K562 (cell line): ENCODE data around the gene OR2C1. TPM values are rescaled to one million over a fixed set of nuclear protein-coding genes. Genes with fewer than 3 reads are reported as not detected.

Experiments
- ARNT ChIP-seq, 2 experiments: fragments of 450-650 bp; IDR thresholded peaks; 2 replicates each; pipeline ENCODE4 v1.6.1; 2016; ENCODE audit warnings: mild to moderate bottlenecking in 1 of 2
- ATF3 ChIP-seq, 2 experiments: fragments of 450-650 bp in 1 of 2; sonication (generic) in 1 of 2; formaldehyde crosslinking in 1 of 2; IDR thresholded peaks in 1 of 2; conservative IDR thresholded peaks in 1 of 2; 2 replicates each; pipeline versions ENCODE4 v1.6.1 to v1.8.1; 2016 to 2023; ENCODE audit warnings: mild to moderate bottlenecking in 2 of 2, moderate library complexity in 2 of 2, inconsistent platforms in 1 of 2, missing genetic modification reagents in 1 of 2
- CBX5 ChIP-seq: IDR thresholded peaks from 2 replicates; pipeline ENCODE4 v1.6.1; 2014; ENCODE audit warnings: low read depth, borderline replicate concordance
- DPF2 ChIP-seq: fragments of 450-650 bp; IDR thresholded peaks from 2 replicates; pipeline ENCODE4 v1.6.1; 2016
- MTA1 ChIP-seq: fragments of 450-650 bp; IDR thresholded peaks from 2 replicates; pipeline ENCODE4 v1.6.1; 2017; ENCODE audit warnings: borderline replicate concordance
- NFRKB ChIP-seq: fragments of 450-650 bp; IDR thresholded peaks from 2 replicates; pipeline ENCODE4 v1.6.1; 2016; ENCODE audit warnings: low read depth
- NR1H2 ChIP-seq: sonication (generic); formaldehyde crosslinking; IDR thresholded peaks from 2 replicates; pipeline ENCODE4 v1.4.0; 2020; ENCODE audit warnings: mild to moderate bottlenecking, missing genetic modification reagents
- STAT5A ChIP-seq: IDR thresholded peaks from 2 replicates; pipeline ENCODE4 v1.6.1; 2012; ENCODE audit warnings: low read length, inconsistent platforms, borderline replicate concordance
- TBL1XR1 ChIP-seq, 2 experiments: IDR thresholded peaks; 2 replicates each; pipeline ENCODE4 v1.6.1; 2012; ENCODE audit warnings: improper control_type of control experiment in 2 of 2, low read length in 2 of 2, mild to moderate bottlenecking in 1 of 2
- TCF7 ChIP-seq: sonication (generic); IDR thresholded peaks from 2 replicates; pipeline ENCODE4 v1.6.1; 2016; ENCODE audit warnings: antibody characterized with exemption, borderline replicate concordance
- TEAD4 ChIP-seq, 2 experiments: sonication (generic) in 1 of 2; formaldehyde crosslinking in 1 of 2; IDR thresholded peaks; 2 replicates each; pipeline versions ENCODE4 v1.6.1 to v1.8.0; 2012 to 2022; ENCODE audit warnings: borderline replicate concordance in 1 of 2, inconsistent platforms in 1 of 2, low read length in 1 of 2, mild to moderate bottlenecking in 1 of 2, missing genetic modification reagents in 1 of 2
- ZNF740 ChIP-seq, 3 experiments: fragments of 200-800 bp in 1 of 3; sonication (Bioruptor generic) in 1 of 3; sonication (generic) in 1 of 3; formaldehyde crosslinking in 1 of 3; IDR thresholded peaks; 2 replicates each; pipeline versions ENCODE4 v1.6.1 to v1.8.0; 2016 to 2022; ENCODE audit warnings: mild to moderate bottlenecking in 2 of 3, missing compliant biosample characterization in 2 of 3, missing genetic modification characterization in 2 of 3, missing genetic modification reagents in 1 of 3
- ZNF75A ChIP-seq: fragments of 450-650 bp; formaldehyde crosslinking; IDR thresholded peaks from 2 replicates; pipeline ENCODE4 v1.4.0; 2020; ENCODE audit warnings: mild to moderate bottlenecking
- polyA plus RNA-seq, 8 experiments: library from polyadenylated mRNA; depleted of rRNA in 4 of 8; stranded (reverse) in 5 of 8; unstranded in 3 of 8; fragments of >200 nt; fragmentation: Nextera tagmentation in 2 of 8; fragmentation: Illumina TruSeq in 1 of 8; extraction: Ambion mirVana in 2 of 8; extraction: Trizol in 1 of 8; gene quantifications; 2 replicates each; pipeline versions ENCODE4 v1.2.1 to v1.2.3, GENCODE V29; 2011 to 2014; ENCODE audit warnings: inconsistent platforms in 1 of 8, missing spikeins in 1 of 8
- total RNA-seq, 7 experiments: library from RNA; depleted of rRNA in 6 of 7; stranded (reverse); fragments of >200 nt in 6 of 7; fragmentation: Illumina TruSeq in 2 of 7; extraction: Trizol in 2 of 7; gene quantifications; 2 replicates each; pipeline versions ENCODE4 v1.2.1 to v1.2.3, GENCODE V29; 2011 to 2021; ENCODE audit warnings: low replicate concordance in 1 of 7
- TF ChIP-seq, protein P1 (sequence below), 2 experiments: fragments of 450-650 bp in 1 of 2; sonication (generic) in 1 of 2; formaldehyde crosslinking in 1 of 2; IDR thresholded peaks; 2 replicates each; pipeline versions ENCODE4 v1.7.1 to v1.9.0; 2016 to 2022; ENCODE audit warnings: inconsistent platforms in 1 of 2, mild to moderate bottlenecking in 1 of 2, missing genetic modification reagents in 1 of 2

The OR2C1 gene
- total and polyA plus RNA-seq, 9 of the 15 experiments (the other 6 are each of a cell fraction or from before 2014, with no cell fraction given), result not detected

DNA sequence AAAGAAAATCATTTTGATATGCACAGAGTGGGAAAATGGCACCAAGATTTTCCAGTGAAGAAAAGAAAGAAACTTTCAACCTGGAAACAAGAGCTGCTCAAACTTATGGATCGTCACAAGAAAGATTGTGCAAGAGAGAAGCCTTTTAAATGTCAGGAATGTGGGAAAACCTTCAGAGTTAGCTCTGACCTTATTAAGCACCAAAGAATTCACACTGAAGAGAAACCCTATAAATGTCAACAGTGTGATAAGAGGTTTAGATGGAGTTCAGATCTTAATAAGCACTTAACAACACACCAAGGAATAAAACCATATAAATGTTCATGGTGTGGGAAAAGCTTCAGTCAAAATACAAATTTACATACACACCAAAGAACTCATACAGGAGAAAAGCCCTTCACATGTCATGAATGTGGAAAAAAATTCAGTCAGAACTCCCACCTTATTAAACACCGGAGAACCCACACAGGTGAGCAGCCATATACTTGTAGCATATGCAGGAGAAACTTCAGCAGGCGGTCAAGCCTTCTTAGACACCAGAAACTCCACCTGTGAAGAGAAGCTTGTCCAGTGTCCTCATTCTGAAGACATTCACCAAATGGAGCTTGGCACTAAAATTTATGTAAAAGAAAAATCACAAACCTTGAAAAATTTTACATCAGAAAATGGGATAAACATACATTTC, 38.2 kb upstream of the OR2C1 start (continued):
- TF ChIP-seq, protein P1, sequence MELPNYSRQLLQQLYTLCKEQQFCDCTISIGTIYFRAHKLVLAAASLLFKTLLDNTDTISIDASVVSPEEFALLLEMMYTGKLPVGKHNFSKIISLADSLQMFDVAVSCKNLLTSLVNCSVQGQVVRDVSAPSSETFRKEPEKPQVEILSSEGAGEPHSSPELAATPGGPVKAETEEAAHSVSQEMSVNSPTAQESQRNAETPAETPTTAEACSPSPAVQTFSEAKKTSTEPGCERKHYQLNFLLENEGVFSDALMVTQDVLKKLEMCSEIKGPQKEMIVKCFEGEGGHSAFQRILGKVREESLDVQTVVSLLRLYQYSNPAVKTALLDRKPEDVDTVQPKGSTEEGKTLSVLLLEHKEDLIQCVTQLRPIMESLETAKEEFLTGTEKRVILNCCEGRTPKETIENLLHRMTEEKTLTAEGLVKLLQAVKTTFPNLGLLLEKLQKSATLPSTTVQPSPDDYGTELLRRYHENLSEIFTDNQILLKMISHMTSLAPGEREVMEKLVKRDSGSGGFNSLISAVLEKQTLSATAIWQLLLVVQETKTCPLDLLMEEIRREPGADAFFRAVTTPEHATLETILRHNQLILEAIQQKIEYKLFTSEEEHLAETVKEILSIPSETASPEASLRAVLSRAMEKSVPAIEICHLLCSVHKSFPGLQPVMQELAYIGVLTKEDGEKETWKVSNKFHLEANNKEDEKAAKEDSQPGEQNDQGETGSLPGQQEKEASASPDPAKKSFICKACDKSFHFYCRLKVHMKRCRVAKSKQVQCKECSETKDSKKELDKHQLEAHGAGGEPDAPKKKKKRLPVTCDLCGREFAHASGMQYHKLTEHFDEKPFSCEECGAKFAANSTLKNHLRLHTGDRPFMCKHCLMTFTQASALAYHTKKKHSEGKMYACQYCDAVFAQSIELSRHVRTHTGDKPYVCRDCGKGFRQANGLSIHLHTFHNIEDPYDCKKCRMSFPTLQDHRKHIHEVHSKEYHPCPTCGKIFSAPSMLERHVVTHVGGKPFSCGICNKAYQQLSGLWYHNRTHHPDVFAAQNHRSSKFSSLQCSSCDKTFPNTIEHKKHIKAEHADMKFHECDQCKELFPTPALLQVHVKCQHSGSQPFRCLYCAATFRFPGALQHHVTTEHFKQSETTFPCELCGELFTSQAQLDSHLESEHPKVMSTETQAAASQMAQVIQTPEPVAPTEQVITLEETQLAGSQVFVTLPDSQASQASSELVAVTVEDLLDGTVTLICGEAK (IDR thresholded peaks at IDR 0.05), result peak; percentile 76
- TF ChIP-seq, protein P1 (CRISPR knock-in tag; IDR thresholded peaks at IDR 0.05), result no peak
- no peak for TF ChIP-seq TBL1XR1 (IDR thresholded peaks at IDR 0.05; ENCODE audit: low read length in 2 of 2)
- no peak for TF ChIP-seq ZNF740 (CRISPR knock-in tag; IDR thresholded peaks at IDR 0.05)
- TF ChIP-seq ZNF740 (tag; IDR thresholded peaks at IDR 0.05), result 0 out of 4 replicates have a peak, but pooled peaks of 1 of the 2 experiments have one; percentile 40
- TF ChIP-seq ARNT (IDR thresholded peaks at IDR 0.05), result peak in 1 of 2 experiments; percentile 85; a peak in 2 of 4 replicates
- TF ChIP-seq ATF3 (IDR thresholded peaks at IDR 0.05), result no peak
- TF ChIP-seq ATF3 (CRISPR knock-in tag; conservative IDR thresholded peaks at IDR 0.05), result no peak
- no peak for TF ChIP-seq DPF2
- no peak for TF ChIP-seq NR1H2 (CRISPR knock-in tag)
- no peak for TF ChIP-seq TCF7
- no peak for TF ChIP-seq STAT5A
- TF ChIP-seq TEAD4 (IDR thresholded peaks at IDR 0.05; ENCODE audit: low read length), result peak; percentile 78
- TF ChIP-seq TEAD4 (CRISPR knock-in tag; IDR thresholded peaks at IDR 0.05; ENCODE audit: borderline replicate concordance), result no peak
- TF ChIP-seq CBX5, result peak; percentile 72
- peak; percentile 100 for TF ChIP-seq ZNF75A (CRISPR knock-in tag)
- TF ChIP-seq MTA1, result peak; percentile 67; the same call in 1 of the 2 replicates
- TF ChIP-seq NFRKB, result peak; percentile 94
